HepG2 (cell line): ENCODE results near the gene VASH2.

Source experiments
- FOSL1 ChIP-seq: sonication (generic); formaldehyde crosslinking; IDR thresholded peaks from 2 replicates; pipeline ENCODE4 v1.9.0; 2021; ENCODE audit warnings: missing genetic modification reagents, borderline replicate concordance
- FOXJ3 ChIP-seq: sonication (generic); formaldehyde crosslinking; IDR thresholded peaks from 2 replicates; pipeline ENCODE4 v1.4.0; 2020; ENCODE audit warnings: missing genetic modification reagents, mild to moderate bottlenecking, borderline replicate concordance
- KAT8 ChIP-seq: IDR thresholded peaks from 2 replicates; pipeline ENCODE4 v1.6.1; 2016; ENCODE audit warnings: missing genetic modification reagents, missing compliant biosample characterization
- NR2C2 ChIP-seq: sonication (generic); formaldehyde crosslinking; IDR thresholded peaks from 2 replicates; pipeline ENCODE4 v1.4.0; 2020; ENCODE audit warnings: missing genetic modification reagents, mild to moderate bottlenecking, moderate library complexity, borderline replicate concordance
- POLR2A ChIP-seq, 2 experiments: IDR thresholded peaks; 2 replicates each; pipeline ENCODE4 v1.6.1; 2011; ENCODE audit warnings: low read depth in 2 of 2, low read length in 2 of 2, mild to moderate bottlenecking in 1 of 2, moderate library complexity in 1 of 2; ENCODE audit not compliant: insufficient read depth in 1 of 2
- POLR2AphosphoS2 ChIP-seq: IDR thresholded peaks from 2 replicates; pipeline ENCODE4 v1.6.1; 2011; ENCODE audit warnings: low read depth, low read length, improper control_type of control experiment
- TF ChIP-seq, protein P1 (sequence below), 2 experiments: sonication (generic) in 1 of 2; formaldehyde crosslinking in 1 of 2; IDR thresholded peaks; 2 replicates each; pipeline versions ENCODE4 v1.5.1 to v1.6.1; 2011 to 2020; ENCODE audit warnings: borderline replicate concordance in 1 of 2, low read depth in 1 of 2, low read length in 1 of 2, mild to moderate bottlenecking in 1 of 2, missing genetic modification reagents in 1 of 2, moderate library complexity in 1 of 2
- TF ChIP-seq, protein P2 (sequence below): sonication (generic); formaldehyde crosslinking; conservative IDR thresholded peaks from 2 replicates; pipeline ENCODE4 v1.5.0; 2020; ENCODE audit warnings: missing genetic modification reagents

DNA sequence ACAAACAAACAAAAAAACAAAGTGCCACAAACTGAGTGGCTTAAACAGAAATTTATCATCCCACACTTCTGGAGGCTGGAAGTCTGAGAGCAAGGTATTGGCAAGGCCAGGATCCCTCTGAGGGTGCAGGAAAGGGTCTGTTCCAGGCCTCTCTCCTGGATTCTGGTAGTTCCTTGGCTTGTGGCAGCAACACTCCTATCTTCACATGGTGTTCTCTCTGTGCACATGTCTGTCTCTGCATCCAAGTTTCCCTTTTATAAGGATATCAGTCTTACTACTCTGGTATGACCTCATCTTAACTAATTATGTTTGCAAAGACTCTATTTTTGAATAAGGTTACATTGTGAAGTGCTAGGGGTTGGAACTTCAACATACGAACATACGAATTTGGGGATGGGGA is 5.3 kb upstream of the VASH2 start:
- TF ChIP-seq KAT8 (CRISPR knock-in tag) (no peak), NR2C2 (CRISPR knock-in tag) (no peak), POLR2AphosphoS2 (no peak), FOXJ3 (no peak), POLR2A (IDR thresholded peaks at IDR 0.05; ENCODE audit: insufficient read depth in 1 of 2, low read depth in 2 of 2, low read length in 2 of 2) (no peak), FOSL1 (CRISPR knock-in tag) (no peak)
- TF ChIP-seq, protein P1, sequence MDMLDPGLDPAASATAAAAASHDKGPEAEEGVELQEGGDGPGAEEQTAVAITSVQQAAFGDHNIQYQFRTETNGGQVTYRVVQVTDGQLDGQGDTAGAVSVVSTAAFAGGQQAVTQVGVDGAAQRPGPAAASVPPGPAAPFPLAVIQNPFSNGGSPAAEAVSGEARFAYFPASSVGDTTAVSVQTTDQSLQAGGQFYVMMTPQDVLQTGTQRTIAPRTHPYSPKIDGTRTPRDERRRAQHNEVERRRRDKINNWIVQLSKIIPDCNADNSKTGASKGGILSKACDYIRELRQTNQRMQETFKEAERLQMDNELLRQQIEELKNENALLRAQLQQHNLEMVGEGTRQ (IDR thresholded peaks at IDR 0.05; ENCODE audit: low read depth, low read length), result no peak
- TF ChIP-seq, protein P1 (CRISPR knock-in tag; IDR thresholded peaks at IDR 0.05; ENCODE audit: borderline replicate concordance), result no peak
- TF ChIP-seq, protein P2, sequence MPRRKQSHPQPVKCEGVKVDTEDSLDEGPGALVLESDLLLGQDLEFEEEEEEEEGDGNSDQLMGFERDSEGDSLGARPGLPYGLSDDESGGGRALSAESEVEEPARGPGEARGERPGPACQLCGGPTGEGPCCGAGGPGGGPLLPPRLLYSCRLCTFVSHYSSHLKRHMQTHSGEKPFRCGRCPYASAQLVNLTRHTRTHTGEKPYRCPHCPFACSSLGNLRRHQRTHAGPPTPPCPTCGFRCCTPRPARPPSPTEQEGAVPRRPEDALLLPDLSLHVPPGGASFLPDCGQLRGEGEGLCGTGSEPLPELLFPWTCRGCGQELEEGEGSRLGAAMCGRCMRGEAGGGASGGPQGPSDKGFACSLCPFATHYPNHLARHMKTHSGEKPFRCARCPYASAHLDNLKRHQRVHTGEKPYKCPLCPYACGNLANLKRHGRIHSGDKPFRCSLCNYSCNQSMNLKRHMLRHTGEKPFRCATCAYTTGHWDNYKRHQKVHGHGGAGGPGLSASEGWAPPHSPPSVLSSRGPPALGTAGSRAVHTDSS (CRISPR knock-in tag), result no peak
